CD8-positive, alpha-beta memory T cell (primary cell): ENCODE data around the gene DDHD1. TPM values are rescaled to one million over a fixed set of nuclear protein-coding genes. Genes with fewer than 3 reads are reported as not detected.

Experiments
- CTCF ChIA-PET: fragments of 350-600 bp; sonication (Branson Sonifier 250); formaldehyde crosslinking; loops from one replicate; lab custom pipeline; 2021; ENCODE audit warnings: antibody characterized with exemption; lab: Charles Lee
- POLR2A ChIA-PET: fragments of 350-600 bp; sonication (Branson Sonifier 250); formaldehyde crosslinking; loops from one replicate; lab custom pipeline; 2021; ENCODE audit warnings: antibody characterized with exemption; lab: Charles Lee
- DNase-seq, 5 donors: peaks; one replicate each; pipeline versions ENCODE4 v3.0.0 to v3.0.0-alpha.2; 2020 to 2022; ENCODE audit warnings: mixed read lengths in 1 of 5
- H3K27ac ChIP-seq: one replicate; pipeline ENCODE4 v1.7.0; 2013; ENCODE audit warnings: low read depth, mild to moderate bottlenecking, low read length, moderate library complexity
- H3K27me3 ChIP-seq: 2 replicates; pipeline ENCODE4 v1.7.0; 2013; ENCODE audit warnings: low read length, mild to moderate bottlenecking; ENCODE audit not compliant: insufficient read depth, poor library complexity, severe bottlenecking
- H3K36me3 ChIP-seq: 2 replicates; pipeline ENCODE4 v1.7.0; 2013; ENCODE audit warnings: mild to moderate bottlenecking, low read length, moderate library complexity; ENCODE audit not compliant: insufficient read depth
- H3K4me1 ChIP-seq: 2 replicates; pipeline ENCODE4 v1.7.0; 2013; ENCODE audit warnings: mild to moderate bottlenecking, low read length, moderate library complexity; ENCODE audit not compliant: insufficient read depth
- H3K4me3 ChIP-seq: 2 replicates; pipeline ENCODE4 v1.7.0; 2013; ENCODE audit warnings: mild to moderate bottlenecking, low read length
- H3K9me3 ChIP-seq: 2 replicates; pipeline ENCODE4 v1.7.0; 2013; ENCODE audit warnings: mild to moderate bottlenecking, low read length
- H3K27ac Mint-ChIP-seq, 8 donors: one replicate each; pipeline ENCODE4 v1.8.0; 2020 to 2021; ENCODE audit warnings: mixed read lengths in 8 of 8, mild to moderate bottlenecking in 6 of 8, inconsistent platforms in 3 of 8, moderate library complexity in 3 of 8
- H3K27me3 Mint-ChIP-seq, 2 donors: one replicate each; pipeline ENCODE4 v1.8.0; 2020 to 2021; ENCODE audit warnings: mixed read lengths in 2 of 2, mild to moderate bottlenecking in 1 of 2, moderate library complexity in 1 of 2
- H3K36me3 Mint-ChIP-seq, 3 donors: one replicate each; pipeline ENCODE4 v1.8.0; 2020 to 2021; ENCODE audit warnings: mixed read lengths in 3 of 3, inconsistent platforms in 1 of 3, mild to moderate bottlenecking in 1 of 3
- H3K4me1 Mint-ChIP-seq, 3 donors: one replicate each; pipeline ENCODE4 v1.8.0; 2020 to 2021; ENCODE audit warnings: mixed read lengths in 3 of 3, inconsistent platforms in 1 of 3, mild to moderate bottlenecking in 1 of 3
- H3K4me3 Mint-ChIP-seq, 7 donors: one replicate each; pipeline ENCODE4 v1.8.0; 2020 to 2021; ENCODE audit warnings: mixed read lengths in 7 of 7, mild to moderate bottlenecking in 6 of 7, moderate library complexity in 4 of 7, inconsistent platforms in 2 of 7
- H3K9me3 Mint-ChIP-seq, 5 donors: one replicate each; pipeline ENCODE4 v1.8.0; 2020 to 2022; ENCODE audit warnings: mixed read lengths in 5 of 5, mild to moderate bottlenecking in 3 of 5, moderate library complexity in 2 of 5, inconsistent platforms in 1 of 5
- polyA plus RNA-seq: library from polyadenylated mRNA; unstranded; fragments of 300-500 nt; fragmentation: Illumina TruSeq; gene quantifications from one replicate; pipeline ENCODE4 v1.2.3, GENCODE V29; 2021
- total RNA-seq, 2 experiments: library from RNA; stranded (reverse); gene quantifications; one replicate each; pipeline ENCODE4 v1.2.3, GENCODE V29; 2021

DDHD1 gene
- total and polyA plus RNA-seq, 3 experiments from 2014 or later = 7.6 to 53.8 (median 51.8) TPM

DNA sequence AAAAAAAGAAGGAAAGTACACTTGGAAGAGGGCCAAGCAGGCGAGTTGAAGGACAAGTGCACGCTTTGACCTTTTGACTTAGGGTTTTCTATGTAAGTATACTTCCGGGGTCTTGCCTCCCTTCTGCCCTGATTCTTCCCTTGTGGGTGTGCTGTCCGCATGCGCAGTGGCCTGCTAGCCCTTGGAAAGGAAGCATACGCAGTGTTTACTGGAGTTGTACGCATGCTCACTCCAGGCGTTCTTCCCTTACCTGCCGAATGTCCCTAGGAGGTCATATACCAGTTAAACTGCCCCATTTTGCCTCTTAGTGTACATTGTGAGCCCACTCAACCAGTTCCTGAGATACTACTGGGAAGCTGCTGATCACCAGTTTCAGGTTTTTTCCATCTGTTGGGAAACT is 15.7 kb upstream of the DDHD1 start:
- no peak overlapping the region for H3K4me3 ChIP-seq
- Mint-ChIP-seq H3K27me3 (no peaks in the 10 kb centered on the region), H3K4me1 (peaks cover 0 to 1% (median 0%) of the 10 kb centered on the region in 3 donors), H3K4me3 (no peak overlapping the region), H3K36me3 (peaks cover 2 to 3% (median 2%) of the 10 kb centered on the region in 3 donors), H3K9me3 (no peaks in the 10 kb centered on the region), H3K27ac (no peak overlapping the region)
- no peaks in the 10 kb centered on the region for H3K9me3 ChIP-seq
- POLR2A ChIA-PET = no interaction called here
- no peaks in the 10 kb centered on the region for H3K27me3 ChIP-seq
- no peak overlapping the region for H3K27ac ChIP-seq
- no peaks in the 10 kb centered on the region for H3K4me1 ChIP-seq
- no peak for DNase-seq
- CTCF ChIA-PET = no interaction called here
- no peaks in the 10 kb centered on the region for H3K36me3 ChIP-seq

DNA sequence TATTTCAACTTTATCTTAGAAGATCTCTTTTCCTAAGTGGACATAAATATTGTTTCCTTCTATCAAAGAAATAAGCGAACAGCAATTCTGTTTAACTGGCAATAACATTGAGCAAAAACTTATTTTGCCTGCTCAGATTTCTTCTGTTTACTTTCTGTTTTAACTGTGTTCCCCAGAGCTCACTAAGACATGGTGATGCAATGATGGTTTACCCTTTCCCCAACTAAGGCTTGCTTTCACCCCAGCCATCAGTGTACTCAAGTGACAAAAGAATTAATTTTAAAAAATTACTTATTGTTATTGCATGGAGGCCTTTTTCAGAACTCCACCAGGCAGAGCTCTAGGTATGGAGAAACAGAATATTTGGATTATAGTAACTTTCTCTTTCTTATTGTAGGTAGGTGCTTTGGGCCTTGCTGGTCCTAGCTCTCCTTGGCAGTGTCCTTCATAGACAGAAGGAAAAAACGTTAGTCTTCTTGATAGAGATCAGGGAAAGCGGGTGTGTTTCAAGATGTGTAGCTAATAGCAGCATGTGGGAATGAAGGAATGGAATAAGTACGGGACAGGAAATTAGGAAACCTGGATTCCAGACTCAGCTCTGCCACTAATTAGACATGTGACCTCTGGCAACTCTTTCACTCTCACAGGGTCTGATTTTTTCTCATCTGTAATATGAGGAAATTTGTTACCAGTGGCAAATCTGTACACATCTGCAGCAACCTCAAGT is 14.6 kb upstream of the DDHD1 start:
- H3K27ac ChIP-seq = no peak overlapping the region
- CTCF ChIA-PET = no interaction called here
- no peak overlapping the region for H3K27ac Mint-ChIP-seq

DNA sequence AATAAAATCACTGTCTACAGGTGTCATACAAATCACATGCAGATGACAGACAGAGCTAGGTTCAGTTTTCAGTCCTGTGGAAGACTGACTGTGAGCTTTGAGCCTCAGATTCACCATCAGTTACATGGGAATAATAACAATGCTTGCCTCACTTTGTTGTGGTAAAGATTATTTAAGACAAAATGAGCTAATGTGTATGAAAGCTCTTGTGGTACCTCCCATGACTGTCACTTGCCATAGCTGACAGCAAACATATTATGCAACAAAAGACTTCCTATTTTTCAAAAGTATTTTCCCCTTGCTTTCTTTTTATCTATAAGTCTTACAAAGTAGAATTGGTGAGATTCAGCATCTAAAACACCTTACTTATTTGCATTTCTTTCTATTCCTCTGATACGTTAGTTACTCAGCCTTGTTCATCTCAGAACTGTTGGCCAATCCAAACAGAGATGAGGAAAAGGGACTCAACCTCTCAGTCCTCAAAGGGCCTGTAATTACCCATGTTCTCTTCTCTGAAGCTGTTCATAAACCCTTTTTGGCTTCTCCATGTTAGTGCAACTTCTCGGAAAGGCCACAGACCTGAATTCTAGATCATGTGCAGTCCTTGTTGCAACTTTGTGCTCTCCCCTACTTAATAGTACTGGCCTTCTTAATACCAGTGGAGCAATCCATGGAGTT is 8.8 kb upstream of the DDHD1 start:
- H3K27me3 ChIP-seq = no peaks in the 10 kb centered on the region
- ChIA-PET CTCF (no interaction called here), POLR2A (no interaction called here)
- H3K4me3 ChIP-seq = no peak overlapping the region
- H3K4me1 Mint-ChIP-seq = peaks cover 0 to 7% (median 0%) of the 10 kb centered on the region in 3 donors
- H3K9me3 Mint-ChIP-seq = no peaks in the 10 kb centered on the region
- H3K27me3 Mint-ChIP-seq = no peaks in the 10 kb centered on the region
- DNase-seq = no peak
- H3K4me3 Mint-ChIP-seq = no peak overlapping the region
- H3K36me3 Mint-ChIP-seq = peaks cover 3% of the 10 kb centered on the region in 3 donors
- no peak overlapping the region for H3K27ac Mint-ChIP-seq
- H3K9me3 ChIP-seq = no peaks in the 10 kb centered on the region
- no peaks in the 10 kb centered on the region for H3K36me3 ChIP-seq
- H3K4me1 ChIP-seq = no peaks in the 10 kb centered on the region
- no peak overlapping the region for H3K27ac ChIP-seq

More for the DNA sequence above, 14.6 kb upstream of the DDHD1 start:
- Mint-ChIP-seq H3K9me3 (no peaks in the 10 kb centered on the region), H3K4me1 (peaks cover 0 to 1% (median 0%) of the 10 kb centered on the region in 3 donors), H3K27me3 (no peaks in the 10 kb centered on the region), H3K4me3 (no peak overlapping the region), H3K36me3 (peaks cover 2 to 7% (median 2%) of the 10 kb centered on the region in 3 donors)
- H3K36me3 ChIP-seq = no peaks in the 10 kb centered on the region
- no peaks in the 10 kb centered on the region for H3K27me3 ChIP-seq
- no peak for DNase-seq
- H3K4me3 ChIP-seq = no peak overlapping the region
- H3K9me3 ChIP-seq = no peaks in the 10 kb centered on the region
- POLR2A ChIA-PET = interaction anchor here (0.6 kb wide), 1 partner anchor 90 kb away, joined by 3 read pairs; no protein-coding TSS in a partner anchor
- no peaks in the 10 kb centered on the region for H3K4me1 ChIP-seq

DNA sequence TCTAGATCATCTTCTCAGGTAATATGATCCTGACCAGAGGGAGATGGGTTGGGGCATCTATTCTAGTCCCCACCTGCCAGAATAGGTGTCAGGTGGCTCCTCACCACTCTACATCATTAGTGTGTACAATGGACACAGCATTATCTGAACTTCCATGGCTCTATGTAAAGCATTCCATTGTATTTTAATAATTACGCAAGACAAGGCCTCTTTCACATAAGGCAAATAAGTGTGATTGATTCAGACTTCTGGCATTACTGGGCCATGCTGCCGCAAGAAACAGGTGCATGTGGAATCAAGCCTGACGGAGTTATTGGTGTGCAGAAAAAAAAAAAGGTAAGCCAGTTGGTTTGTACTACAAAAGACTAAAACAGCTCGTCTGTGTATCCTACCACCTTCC is 3.1 kb upstream of the DDHD1 start:
- Histone ChIP-seq H3K4me3 (no peak overlapping the region), H3K9me3 (no peaks in the 10 kb centered on the region), H3K27me3 (no peaks in the 10 kb centered on the region), H3K27ac (no peak overlapping the region), H3K36me3 (no peaks in the 10 kb centered on the region), H3K4me1 (peaks cover 10% of the 10 kb centered on the region)
- ChIA-PET CTCF (no interaction called here), POLR2A (no interaction called here)
- H3K27me3 Mint-ChIP-seq = peaks cover 0 to 8% of the 10 kb centered on the region in 2 donors
- peaks cover 0 to 25% (median 3%) of the 10 kb centered on the region in 3 donors for H3K36me3 Mint-ChIP-seq
- H3K27ac Mint-ChIP-seq = peak overlapping the region in 2 of 8 donors; percentile 64 to 86
- no peak for DNase-seq
- H3K4me1 Mint-ChIP-seq = peaks cover 20 to 22% (median 21%) of the 10 kb centered on the region in 3 donors
- peaks cover 0 to 2% (median 0%) of the 10 kb centered on the region in 5 donors for H3K9me3 Mint-ChIP-seq
- peak overlapping the region in 1 of 7 donors; percentile 59 for H3K4me3 Mint-ChIP-seq

DNA sequence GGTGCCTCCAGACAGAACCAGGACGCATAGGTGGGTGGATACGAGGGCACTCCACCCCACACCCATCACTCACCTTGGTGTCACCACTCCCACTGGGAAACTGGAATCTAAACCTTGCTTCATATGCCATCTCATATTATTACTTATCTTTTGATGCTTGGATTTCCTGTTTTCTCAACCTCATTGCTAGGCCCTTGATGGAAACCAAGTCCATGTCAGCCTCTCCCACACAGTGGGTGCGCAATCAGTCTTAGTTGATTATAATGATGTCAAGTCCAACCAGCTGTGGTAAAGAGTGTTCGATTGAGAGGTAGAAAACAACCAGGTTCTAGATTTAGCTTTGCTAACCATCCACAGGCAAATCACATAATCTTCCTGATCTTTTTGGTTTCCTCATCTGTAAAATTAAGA is 584 bp upstream of the DDHD1 start:
- ChIA-PET CTCF (interaction anchor here (1.0 to 3.5 kb wide), 5 partner anchors 30 to 64 kb away, joined by 3 to 23 read pairs (median 3); no protein-coding TSS in a partner anchor), POLR2A (interaction anchor here (1.3 to 3.0 kb wide), 3 partner anchors 45 to 235 kb away, joined by 5 to 40 read pairs (median 11); no protein-coding TSS in a partner anchor)
- peaks cover 35% of the 10 kb centered on the region for H3K4me1 ChIP-seq
- Mint-ChIP-seq H3K4me1 (peaks cover 43 to 47% (median 47%) of the 10 kb centered on the region in 3 donors), H3K27me3 (peaks cover 0 to 8% of the 10 kb centered on the region in 2 donors), H3K4me3 (peak overlapping the region; percentile 93 to 100 (median 99)), H3K27ac (peak overlapping the region; percentile 97 to 99 (median 99)), H3K36me3 (peaks cover 0 to 25% (median 3%) of the 10 kb centered on the region in 3 donors), H3K9me3 (peaks cover 0 to 2% (median 0%) of the 10 kb centered on the region in 5 donors)
- H3K27ac ChIP-seq = peak overlapping the region; percentile 75
- no peaks in the 10 kb centered on the region for H3K36me3 ChIP-seq
- H3K9me3 ChIP-seq = no peaks in the 10 kb centered on the region
- no peak for DNase-seq
- no peaks in the 10 kb centered on the region for H3K27me3 ChIP-seq
- H3K4me3 ChIP-seq = peak overlapping the region; percentile 53

DNA sequence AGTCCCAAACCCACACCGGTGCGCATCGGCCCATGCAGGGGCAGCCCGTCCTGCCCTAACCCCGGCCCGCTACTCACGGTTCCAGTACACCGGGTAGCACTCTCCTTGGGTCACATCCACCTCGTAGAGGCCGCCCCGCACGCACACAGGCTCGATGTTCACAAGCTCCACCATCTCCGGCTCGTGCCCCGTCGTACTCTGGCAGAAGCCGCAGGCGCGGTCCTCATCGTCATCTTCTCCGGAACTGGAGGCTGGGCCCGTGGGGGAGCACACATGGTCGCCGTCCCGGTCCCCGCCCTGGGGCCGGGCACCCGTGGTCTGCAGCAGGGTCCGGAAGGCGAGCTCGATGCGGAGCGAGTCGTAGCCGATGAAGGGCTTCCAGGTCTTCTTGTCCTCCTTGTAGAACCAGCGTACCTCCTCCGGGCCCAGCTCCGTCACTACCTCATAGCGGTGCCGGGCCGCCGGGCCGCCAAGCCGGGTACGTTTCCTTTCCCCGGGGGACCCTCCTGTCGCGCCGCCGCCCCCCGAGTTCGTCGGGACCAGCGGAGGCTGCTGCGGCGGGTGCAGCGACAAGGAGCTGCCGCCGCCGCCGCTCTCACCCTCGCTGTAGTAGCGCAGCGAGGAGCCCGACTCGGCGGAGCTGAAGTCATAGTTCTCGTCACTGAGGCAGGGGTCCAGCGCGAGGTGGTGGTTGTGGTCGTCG is 788 bp downstream of the DDHD1 start:
- Mint-ChIP-seq H3K27ac (peak overlapping the region; percentile 95 to 100 (median 98)), H3K9me3 (peaks cover 0 to 2% (median 0%) of the 10 kb centered on the region in 5 donors), H3K4me1 (peaks cover 56 to 61% (median 60%) of the 10 kb centered on the region in 3 donors), H3K27me3 (peaks cover 0 to 8% of the 10 kb centered on the region in 2 donors), H3K4me3 (peak overlapping the region; percentile 97 to 100 (median 99)), H3K36me3 (peaks cover 0 to 25% (median 3%) of the 10 kb centered on the region in 3 donors)
- H3K4me3 ChIP-seq = peak overlapping the region; percentile 53
- POLR2A ChIA-PET = interaction anchor here (0.5 to 3.0 kb wide), 21 partner anchors 11 to 1912 kb away, joined by 3 to 40 read pairs (median 3); partner anchors contain the start of genes ERO1A, SAMD4A, TMX1 and TXNDC16
- no peaks in the 10 kb centered on the region for H3K27me3 ChIP-seq
- CTCF ChIA-PET = interaction anchor here (0.9 to 3.5 kb wide), 10 partner anchors 16 to 97 kb away, joined by 3 to 23 read pairs (median 4); no protein-coding TSS in a partner anchor
- H3K9me3 ChIP-seq = no peaks in the 10 kb centered on the region
- H3K27ac ChIP-seq = peak overlapping the region; percentile 75
- peaks cover 49% of the 10 kb centered on the region for H3K4me1 ChIP-seq
- no peaks in the 10 kb centered on the region for H3K36me3 ChIP-seq
- DNase-seq = peak; percentile 56 to 83 (median 70)

DNA sequence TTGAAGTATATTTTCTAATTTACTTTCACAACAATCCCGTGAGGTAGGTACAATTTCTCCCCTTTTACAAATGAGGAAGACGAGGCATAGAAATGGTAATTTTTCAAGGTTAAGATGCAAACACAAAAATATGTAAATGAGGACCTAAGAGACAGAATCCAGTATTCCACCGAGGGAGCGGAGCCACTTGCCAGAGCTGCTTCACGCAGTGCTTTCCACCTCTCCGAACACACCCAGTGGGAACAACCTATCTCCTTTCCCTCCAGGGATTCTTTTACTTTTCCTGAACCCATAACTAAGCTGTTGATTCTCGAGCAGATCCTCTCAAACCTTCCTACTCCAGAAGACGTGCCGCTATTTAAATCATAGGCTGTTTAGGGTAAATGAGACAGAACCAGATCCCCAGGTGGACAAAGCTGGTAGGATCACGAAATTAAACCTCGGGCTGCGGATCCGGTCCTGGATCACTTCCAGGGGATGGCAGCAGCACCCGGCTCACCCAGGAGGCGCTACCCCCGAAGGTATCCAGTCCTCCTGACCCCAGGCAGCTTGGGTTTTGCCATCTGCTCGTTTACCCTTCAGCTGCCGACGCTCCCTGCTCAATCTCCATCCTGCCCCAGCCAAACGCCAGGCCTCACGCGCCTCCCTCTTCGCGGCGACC is 1.5 kb downstream of the DDHD1 start:
- CTCF ChIA-PET = interaction anchor here (0.7 to 3.5 kb wide), 8 partner anchors 15 to 96 kb away, joined by 3 to 23 read pairs (median 4); no protein-coding TSS in a partner anchor
- POLR2A ChIA-PET = interaction anchor here (0.5 to 3.0 kb wide), 10 partner anchors 10 to 1911 kb away, joined by 3 to 40 read pairs (median 4); partner anchors contain the start of genes SAMD4A, TMX1 and TXNDC16
- peaks cover 0 to 2% (median 0%) of the 10 kb centered on the region in 5 donors for H3K9me3 Mint-ChIP-seq
- peaks cover 0 to 11% of the 10 kb centered on the region in 2 donors for H3K27me3 Mint-ChIP-seq
- H3K27me3 ChIP-seq = no peaks in the 10 kb centered on the region
- H3K4me1 ChIP-seq = peaks cover 56% of the 10 kb centered on the region
- peak overlapping the region; percentile 75 for H3K27ac ChIP-seq
- no peaks in the 10 kb centered on the region for H3K9me3 ChIP-seq
- H3K4me1 Mint-ChIP-seq = peaks cover 62 to 67% (median 67%) of the 10 kb centered on the region in 3 donors
- DNase-seq = peak in 4 of 5 donors; percentile 19 to 65 (median 40)
- H3K4me3 ChIP-seq = peak overlapping the region; percentile 53
- H3K4me3 Mint-ChIP-seq = peak overlapping the region; percentile 97 to 100 (median 99)
- peak overlapping the region; percentile 95 to 100 (median 98) for H3K27ac Mint-ChIP-seq
- peaks cover 0 to 23% (median 2%) of the 10 kb centered on the region in 3 donors for H3K36me3 Mint-ChIP-seq
- no peaks in the 10 kb centered on the region for H3K36me3 ChIP-seq
